HCT116 (cell line): ENCODE results near the gene CRHR1.

Experiments
- CTCF ChIP-seq, 3 experiments: fragments of 200-600 bp in 1 of 3; sonication (generic) in 1 of 3; IDR thresholded peaks in 2 of 3; conservative IDR thresholded peaks in 1 of 3; 2 replicates each; pipeline ENCODE4 v1.5.1; 2012 to 2017; ENCODE audit warnings: low read depth in 2 of 3, low read length in 2 of 3, antibody characterized with exemption in 1 of 3, borderline replicate concordance in 1 of 3, control low read depth in 1 of 3, mild to moderate bottlenecking in 1 of 3, mixed read lengths in 1 of 3, mixed run types in 1 of 3, moderate library complexity in 1 of 3; ENCODE audit not compliant: insufficient read depth in 1 of 3
- EGR1 ChIP-seq: IDR thresholded peaks from 2 replicates; pipeline ENCODE4 v1.6.1; 2012; ENCODE audit warnings: low read depth
- EZH2 ChIP-seq: fragments of 200-600 bp; sonication (generic); IDR thresholded peaks from 2 replicates; pipeline ENCODE4 v1.6.1; 2017; ENCODE audit warnings: antibody characterized with exemption, mixed run types
- EZH2phosphoT487 ChIP-seq: fragments of 200-600 bp; IDR thresholded peaks from 2 replicates; pipeline ENCODE4 v1.6.1; 2018; ENCODE audit warnings: antibody characterized with exemption, borderline replicate concordance
- JUND ChIP-seq: IDR thresholded peaks from 2 replicates; pipeline ENCODE4 v1.6.1; 2012
- POLR2A ChIP-seq: IDR thresholded peaks from 2 replicates; pipeline ENCODE4 v1.7.0; 2011; ENCODE audit warnings: borderline replicate concordance; ENCODE audit not compliant: insufficient read depth, insufficient read length; ENCODE audit errors: extremely low read depth
- POLR2AphosphoS5 ChIP-seq: IDR thresholded peaks from 2 replicates; pipeline ENCODE4 v1.6.1; 2011; ENCODE audit warnings: mild to moderate bottlenecking, low read depth, low read length, moderate library complexity
- RAD21 ChIP-seq: IDR thresholded peaks from 2 replicates; pipeline ENCODE4 v1.6.1; 2012; ENCODE audit warnings: low read depth, mild to moderate bottlenecking
- REST ChIP-seq: IDR thresholded peaks from 2 replicates; pipeline ENCODE4 v1.6.1; 2012; ENCODE audit warnings: low read depth
- SP1 ChIP-seq: IDR thresholded peaks from 2 replicates; pipeline ENCODE4 v1.6.1; 2012; ENCODE audit warnings: low read depth
- YY1 ChIP-seq: IDR thresholded peaks from 2 replicates; pipeline ENCODE4 v1.6.1; 2011; ENCODE audit warnings: low read length, low read depth, moderate library complexity, mild to moderate bottlenecking; ENCODE audit not compliant: insufficient replicate concordance; ENCODE audit errors: extremely low read depth
- ZFX ChIP-seq: fragments of 450-650 bp; IDR thresholded peaks from 2 replicates; pipeline ENCODE4 v1.6.1; 2017

DNA sequence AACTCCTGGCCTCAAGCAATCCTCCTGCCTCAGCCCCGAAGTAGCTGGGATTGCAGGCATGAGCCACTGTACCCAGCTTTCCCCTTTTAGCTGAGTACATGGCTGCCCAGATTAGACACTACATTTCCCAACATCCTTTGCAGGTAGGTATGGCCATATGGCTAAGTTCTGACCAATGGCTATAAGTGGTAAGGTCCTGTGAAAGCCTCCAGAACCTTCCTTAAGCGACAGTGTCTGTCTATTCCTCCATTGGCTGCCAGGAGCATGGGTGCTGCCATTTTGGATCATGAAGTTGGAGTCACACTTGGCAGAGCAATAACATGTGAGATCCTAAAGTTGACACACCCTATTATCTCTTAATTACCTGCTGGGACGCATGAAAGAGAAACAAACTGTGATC lies 24.4 kb upstream of the CRHR1 start:
- TF ChIP-seq CTCF (IDR thresholded peaks at IDR 0.05 in 2 of 3, conservative IDR thresholded peaks at IDR 0.05 in 1 of 3; ENCODE audit: borderline replicate concordance in 1 of 3, insufficient read depth in 1 of 3, low read depth in 2 of 3, low read length in 2 of 3): no peak
- TF ChIP-seq EGR1: no peak
- TF ChIP-seq JUND: no peak
- TF ChIP-seq RAD21: no peak
- no peak for TF ChIP-seq EZH2phosphoT487
- TF ChIP-seq REST: no peak
- peak; percentile 85 for TF ChIP-seq YY1
- no peak for TF ChIP-seq EZH2
- TF ChIP-seq POLR2AphosphoS5: no peak
- no peak for TF ChIP-seq ZFX
- TF ChIP-seq SP1: no peak
- TF ChIP-seq POLR2A: no peak
